ENCODE results near the gene DDIT3. TPM values are rescaled to one million over a fixed set of nuclear protein-coding genes. Genes with fewer than 3 reads are reported as not detected.
A peak's percentile ranks its signal among the peaks of the same experiment; 100 is the strongest.

The DDIT3 gene
- total RNA-seq, 1 experiment from 2014 or later: 3.4 TPM

DNA sequence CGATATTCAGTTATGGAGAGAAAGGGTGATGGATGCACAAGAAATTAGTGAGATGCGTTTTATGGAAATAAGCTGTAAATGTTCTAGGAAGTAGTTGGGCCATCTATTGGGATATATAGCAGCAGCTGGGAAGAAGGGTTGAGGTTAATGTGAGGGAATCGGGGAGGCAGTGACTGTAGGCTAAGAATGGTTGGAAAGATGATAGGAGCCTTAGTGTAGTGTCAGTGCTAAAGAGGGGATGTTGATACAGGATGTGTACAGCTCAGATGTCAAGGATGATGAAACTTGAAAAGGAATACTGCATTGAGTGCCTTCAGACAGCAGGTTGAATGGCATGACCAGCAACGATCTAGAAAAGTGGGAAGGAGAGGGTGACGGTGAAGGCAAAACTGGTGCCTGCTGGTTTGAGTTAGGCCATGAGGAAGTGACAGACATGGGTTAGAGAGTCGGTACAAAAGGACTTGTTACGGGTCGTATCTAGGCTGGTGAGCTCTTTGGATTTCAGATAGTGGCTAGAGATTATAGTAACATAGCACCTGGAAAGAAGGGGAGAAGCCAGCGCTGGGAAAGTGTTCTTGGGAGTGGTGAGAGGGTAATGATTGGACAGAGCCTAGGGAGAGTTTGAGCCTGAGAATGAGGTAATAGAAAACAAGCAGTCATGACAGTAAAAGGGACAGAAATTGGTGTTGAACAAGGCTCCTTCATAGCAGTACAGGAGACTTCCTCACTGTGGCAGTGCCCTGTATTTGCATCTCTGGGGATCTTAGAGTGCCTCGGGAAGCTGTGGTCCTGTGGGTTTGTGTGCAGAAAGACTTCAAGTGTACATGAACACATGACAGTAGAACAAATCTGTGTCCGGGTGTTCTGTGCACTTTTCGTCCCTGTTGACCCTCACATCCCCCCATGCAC, 22.8 kb downstream of the DDIT3 start:
- ATAC-seq (peak; percentile 31), DNase-seq (ENCODE audit: low spot score) (no peak)
- peaks cover 11% of the 10 kb centered on the region for H3K9me3 Mint-ChIP-seq
- ChIA-PET CTCF (interaction anchor here (0.7 to 1.0 kb wide), 2 partner anchors 15 to 39 kb away, joined by 4 to 5 read pairs; no protein-coding TSS in a partner anchor), POLR2A (no interaction called here)
- peaks cover 85% of the 10 kb centered on the region for H3K36me3 Mint-ChIP-seq
- no peaks in the 10 kb centered on the region for H3K4me1 Mint-ChIP-seq
- H3K27ac Mint-ChIP-seq: peak overlapping the region; percentile 44
- no peaks in the 10 kb centered on the region for H3K27me3 Mint-ChIP-seq (ENCODE audit: low read depth)
- no peak overlapping the region for H3K4me3 Mint-ChIP-seq
- TF ChIP-seq ATF1 (CRISPR knock-in tag; IDR thresholded peaks at IDR 0.05) (no peak), NFATC4 (CRISPR knock-in tag; IDR thresholded peaks at IDR 0.05) (0 out of 2 replicates have a peak, but pooled peaks have one; percentile 13), ZNF121 (CRISPR knock-in tag; IDR thresholded peaks at IDR 0.05) (no peak), TEAD1 (CRISPR knock-in tag; IDR thresholded peaks at IDR 0.05) (no peak), CREM (CRISPR knock-in tag; IDR thresholded peaks at IDR 0.05) (no peak), FOXJ3 (CRISPR knock-in tag; IDR thresholded peaks at IDR 0.05; ENCODE audit: borderline replicate concordance) (no peak), SOX15 (CRISPR knock-in tag; IDR thresholded peaks at IDR 0.05) (no peak), SMAD3 (CRISPR knock-in tag; IDR thresholded peaks at IDR 0.05; ENCODE audit: borderline replicate concordance) (no peak), GTF2I (CRISPR knock-in tag; conservative IDR thresholded peaks at IDR 0.05) (no peak)
- TF ChIP-seq, protein P1, sequence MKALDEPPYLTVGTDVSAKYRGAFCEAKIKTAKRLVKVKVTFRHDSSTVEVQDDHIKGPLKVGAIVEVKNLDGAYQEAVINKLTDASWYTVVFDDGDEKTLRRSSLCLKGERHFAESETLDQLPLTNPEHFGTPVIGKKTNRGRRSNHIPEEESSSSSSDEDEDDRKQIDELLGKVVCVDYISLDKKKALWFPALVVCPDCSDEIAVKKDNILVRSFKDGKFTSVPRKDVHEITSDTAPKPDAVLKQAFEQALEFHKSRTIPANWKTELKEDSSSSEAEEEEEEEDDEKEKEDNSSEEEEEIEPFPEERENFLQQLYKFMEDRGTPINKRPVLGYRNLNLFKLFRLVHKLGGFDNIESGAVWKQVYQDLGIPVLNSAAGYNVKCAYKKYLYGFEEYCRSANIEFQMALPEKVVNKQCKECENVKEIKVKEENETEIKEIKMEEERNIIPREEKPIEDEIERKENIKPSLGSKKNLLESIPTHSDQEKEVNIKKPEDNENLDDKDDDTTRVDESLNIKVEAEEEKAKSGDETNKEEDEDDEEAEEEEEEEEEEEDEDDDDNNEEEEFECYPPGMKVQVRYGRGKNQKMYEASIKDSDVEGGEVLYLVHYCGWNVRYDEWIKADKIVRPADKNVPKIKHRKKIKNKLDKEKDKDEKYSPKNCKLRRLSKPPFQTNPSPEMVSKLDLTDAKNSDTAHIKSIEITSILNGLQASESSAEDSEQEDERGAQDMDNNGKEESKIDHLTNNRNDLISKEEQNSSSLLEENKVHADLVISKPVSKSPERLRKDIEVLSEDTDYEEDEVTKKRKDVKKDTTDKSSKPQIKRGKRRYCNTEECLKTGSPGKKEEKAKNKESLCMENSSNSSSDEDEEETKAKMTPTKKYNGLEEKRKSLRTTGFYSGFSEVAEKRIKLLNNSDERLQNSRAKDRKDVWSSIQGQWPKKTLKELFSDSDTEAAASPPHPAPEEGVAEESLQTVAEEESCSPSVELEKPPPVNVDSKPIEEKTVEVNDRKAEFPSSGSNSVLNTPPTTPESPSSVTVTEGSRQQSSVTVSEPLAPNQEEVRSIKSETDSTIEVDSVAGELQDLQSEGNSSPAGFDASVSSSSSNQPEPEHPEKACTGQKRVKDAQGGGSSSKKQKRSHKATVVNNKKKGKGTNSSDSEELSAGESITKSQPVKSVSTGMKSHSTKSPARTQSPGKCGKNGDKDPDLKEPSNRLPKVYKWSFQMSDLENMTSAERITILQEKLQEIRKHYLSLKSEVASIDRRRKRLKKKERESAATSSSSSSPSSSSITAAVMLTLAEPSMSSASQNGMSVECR (CRISPR knock-in tag; IDR thresholded peaks at IDR 0.05; ENCODE audit: borderline replicate concordance): 0 out of 2 replicates have a peak, but pooled peaks have one; percentile 19
- TF ChIP-seq, protein P2, sequence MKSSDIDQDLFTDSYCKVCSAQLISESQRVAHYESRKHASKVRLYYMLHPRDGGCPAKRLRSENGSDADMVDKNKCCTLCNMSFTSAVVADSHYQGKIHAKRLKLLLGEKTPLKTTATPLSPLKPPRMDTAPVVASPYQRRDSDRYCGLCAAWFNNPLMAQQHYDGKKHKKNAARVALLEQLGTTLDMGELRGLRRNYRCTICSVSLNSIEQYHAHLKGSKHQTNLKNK (CRISPR knock-in tag; IDR thresholded peaks at IDR 0.05): no peak
- TF ChIP-seq, protein P3, sequence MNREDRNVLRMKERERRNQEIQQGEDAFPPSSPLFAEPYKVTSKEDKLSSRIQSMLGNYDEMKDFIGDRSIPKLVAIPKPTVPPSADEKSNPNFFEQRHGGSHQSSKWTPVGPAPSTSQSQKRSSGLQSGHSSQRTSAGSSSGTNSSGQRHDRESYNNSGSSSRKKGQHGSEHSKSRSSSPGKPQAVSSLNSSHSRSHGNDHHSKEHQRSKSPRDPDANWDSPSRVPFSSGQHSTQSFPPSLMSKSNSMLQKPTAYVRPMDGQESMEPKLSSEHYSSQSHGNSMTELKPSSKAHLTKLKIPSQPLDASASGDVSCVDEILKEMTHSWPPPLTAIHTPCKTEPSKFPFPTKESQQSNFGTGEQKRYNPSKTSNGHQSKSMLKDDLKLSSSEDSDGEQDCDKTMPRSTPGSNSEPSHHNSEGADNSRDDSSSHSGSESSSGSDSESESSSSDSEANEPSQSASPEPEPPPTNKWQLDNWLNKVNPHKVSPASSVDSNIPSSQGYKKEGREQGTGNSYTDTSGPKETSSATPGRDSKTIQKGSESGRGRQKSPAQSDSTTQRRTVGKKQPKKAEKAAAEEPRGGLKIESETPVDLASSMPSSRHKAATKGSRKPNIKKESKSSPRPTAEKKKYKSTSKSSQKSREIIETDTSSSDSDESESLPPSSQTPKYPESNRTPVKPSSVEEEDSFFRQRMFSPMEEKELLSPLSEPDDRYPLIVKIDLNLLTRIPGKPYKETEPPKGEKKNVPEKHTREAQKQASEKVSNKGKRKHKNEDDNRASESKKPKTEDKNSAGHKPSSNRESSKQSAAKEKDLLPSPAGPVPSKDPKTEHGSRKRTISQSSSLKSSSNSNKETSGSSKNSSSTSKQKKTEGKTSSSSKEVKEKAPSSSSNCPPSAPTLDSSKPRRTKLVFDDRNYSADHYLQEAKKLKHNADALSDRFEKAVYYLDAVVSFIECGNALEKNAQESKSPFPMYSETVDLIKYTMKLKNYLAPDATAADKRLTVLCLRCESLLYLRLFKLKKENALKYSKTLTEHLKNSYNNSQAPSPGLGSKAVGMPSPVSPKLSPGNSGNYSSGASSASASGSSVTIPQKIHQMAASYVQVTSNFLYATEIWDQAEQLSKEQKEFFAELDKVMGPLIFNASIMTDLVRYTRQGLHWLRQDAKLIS (CRISPR knock-in tag; IDR thresholded peaks at IDR 0.05; ENCODE audit: borderline replicate concordance): no peak
- TF ChIP-seq, protein P4, sequence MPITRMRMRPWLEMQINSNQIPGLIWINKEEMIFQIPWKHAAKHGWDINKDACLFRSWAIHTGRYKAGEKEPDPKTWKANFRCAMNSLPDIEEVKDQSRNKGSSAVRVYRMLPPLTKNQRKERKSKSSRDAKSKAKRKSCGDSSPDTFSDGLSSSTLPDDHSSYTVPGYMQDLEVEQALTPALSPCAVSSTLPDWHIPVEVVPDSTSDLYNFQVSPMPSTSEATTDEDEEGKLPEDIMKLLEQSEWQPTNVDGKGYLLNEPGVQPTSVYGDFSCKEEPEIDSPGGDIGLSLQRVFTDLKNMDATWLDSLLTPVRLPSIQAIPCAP (CRISPR knock-in tag; IDR thresholded peaks at IDR 0.05): no peak
- TF ChIP-seq, protein P5, sequence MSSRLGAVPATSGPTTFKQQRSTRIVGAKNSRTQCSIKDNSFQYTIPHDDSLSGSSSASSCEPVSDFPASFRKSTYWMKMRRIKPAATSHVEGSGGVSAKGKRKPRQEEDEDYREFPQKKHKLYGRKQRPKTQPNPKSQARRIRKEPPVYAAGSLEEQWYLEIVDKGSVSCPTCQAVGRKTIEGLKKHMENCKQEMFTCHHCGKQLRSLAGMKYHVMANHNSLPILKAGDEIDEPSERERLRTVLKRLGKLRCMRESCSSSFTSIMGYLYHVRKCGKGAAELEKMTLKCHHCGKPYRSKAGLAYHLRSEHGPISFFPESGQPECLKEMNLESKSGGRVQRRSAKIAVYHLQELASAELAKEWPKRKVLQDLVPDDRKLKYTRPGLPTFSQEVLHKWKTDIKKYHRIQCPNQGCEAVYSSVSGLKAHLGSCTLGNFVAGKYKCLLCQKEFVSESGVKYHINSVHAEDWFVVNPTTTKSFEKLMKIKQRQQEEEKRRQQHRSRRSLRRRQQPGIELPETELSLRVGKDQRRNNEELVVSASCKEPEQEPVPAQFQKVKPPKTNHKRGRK (CRISPR knock-in tag; IDR thresholded peaks at IDR 0.05; ENCODE audit: borderline replicate concordance): no peak
- TF ChIP-seq, protein P6, sequence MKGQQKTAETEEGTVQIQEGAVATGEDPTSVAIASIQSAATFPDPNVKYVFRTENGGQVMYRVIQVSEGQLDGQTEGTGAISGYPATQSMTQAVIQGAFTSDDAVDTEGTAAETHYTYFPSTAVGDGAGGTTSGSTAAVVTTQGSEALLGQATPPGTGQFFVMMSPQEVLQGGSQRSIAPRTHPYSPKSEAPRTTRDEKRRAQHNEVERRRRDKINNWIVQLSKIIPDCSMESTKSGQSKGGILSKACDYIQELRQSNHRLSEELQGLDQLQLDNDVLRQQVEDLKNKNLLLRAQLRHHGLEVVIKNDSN (CRISPR knock-in tag; IDR thresholded peaks at IDR 0.05): no peak

All from WTC11 (cell line).